ENCODE results near the gene GRM1.

Gene GRM1

DNA sequence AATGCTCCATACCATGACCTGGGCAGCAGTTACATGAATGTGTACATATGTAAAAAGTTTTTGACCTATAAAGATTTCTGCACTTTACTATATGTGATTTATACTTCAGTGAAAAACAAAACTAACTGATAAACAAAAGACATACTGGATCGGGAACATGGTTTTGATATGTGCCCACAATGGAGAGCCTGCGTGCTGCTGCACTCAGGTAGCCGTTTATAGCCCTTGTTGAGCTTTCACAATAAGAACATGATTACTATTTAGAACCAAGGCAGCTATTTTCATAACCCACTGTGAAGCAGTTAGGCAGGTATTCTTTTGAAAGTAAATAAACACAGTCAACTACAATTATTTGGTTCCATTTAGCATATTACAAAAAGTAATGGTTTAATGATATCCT, 318.8 kb downstream of the GRM1 start:
- Histone ChIP-seq H3K9me3 (ENCODE audit: control insufficient read depth, insufficient read depth, low read depth, low read length) (no peaks in the 10 kb centered on the region), H3K27ac (ENCODE audit: extremely low read depth, low read depth, low read length) (no peak overlapping the region), H3K4me1 (ENCODE audit: control insufficient read depth, insufficient read depth, low read length) (no peaks in the 10 kb centered on the region), H3K4me3 (ENCODE audit: low read depth, low read length) (no peak overlapping the region), H3K36me3 (ENCODE audit: control insufficient read depth in 2 of 2, insufficient read depth in 1 of 2, low read length in 2 of 2) (no peaks in the 10 kb centered on the region)
- ChIA-PET POLR2A (no interaction called here), CTCF (no interaction called here)
- TF ChIP-seq MEIS1 (CRISPR knock-in tag; IDR thresholded peaks at IDR 0.05; ENCODE audit: borderline replicate concordance): no peak
- TF ChIP-seq ZNF10 (tag by site-specific recombination; IDR thresholded peaks at IDR 0.05): no peak
- TF ChIP-seq ZNF830 (tag by site-specific recombination; IDR thresholded peaks at IDR 0.05; ENCODE audit: low read depth): no peak
- TF ChIP-seq ZNF202 (tag by site-specific recombination; IDR thresholded peaks at IDR 0.05; ENCODE audit: borderline replicate concordance): no peak
- TF ChIP-seq, protein P1, sequence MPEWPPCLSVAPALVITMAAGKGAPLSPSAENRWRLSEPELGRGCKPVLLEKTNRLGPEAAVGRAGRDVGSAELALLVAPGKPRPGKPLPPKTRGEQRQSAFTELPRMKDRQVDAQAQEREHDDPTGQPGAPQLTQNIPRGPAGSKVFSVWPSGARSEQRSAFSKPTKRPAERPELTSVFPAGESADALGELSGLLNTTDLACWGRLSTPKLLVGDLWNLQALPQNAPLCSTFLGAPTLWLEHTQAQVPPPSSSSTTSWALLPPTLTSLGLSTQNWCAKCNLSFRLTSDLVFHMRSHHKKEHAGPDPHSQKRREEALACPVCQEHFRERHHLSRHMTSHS (tag by site-specific recombination; IDR thresholded peaks at IDR 0.05): no peak
- no peak for TF ChIP-seq SETDB1 (IDR thresholded peaks at IDR 0.05; ENCODE audit: insufficient read length, low read length)
- TF ChIP-seq, protein P2, sequence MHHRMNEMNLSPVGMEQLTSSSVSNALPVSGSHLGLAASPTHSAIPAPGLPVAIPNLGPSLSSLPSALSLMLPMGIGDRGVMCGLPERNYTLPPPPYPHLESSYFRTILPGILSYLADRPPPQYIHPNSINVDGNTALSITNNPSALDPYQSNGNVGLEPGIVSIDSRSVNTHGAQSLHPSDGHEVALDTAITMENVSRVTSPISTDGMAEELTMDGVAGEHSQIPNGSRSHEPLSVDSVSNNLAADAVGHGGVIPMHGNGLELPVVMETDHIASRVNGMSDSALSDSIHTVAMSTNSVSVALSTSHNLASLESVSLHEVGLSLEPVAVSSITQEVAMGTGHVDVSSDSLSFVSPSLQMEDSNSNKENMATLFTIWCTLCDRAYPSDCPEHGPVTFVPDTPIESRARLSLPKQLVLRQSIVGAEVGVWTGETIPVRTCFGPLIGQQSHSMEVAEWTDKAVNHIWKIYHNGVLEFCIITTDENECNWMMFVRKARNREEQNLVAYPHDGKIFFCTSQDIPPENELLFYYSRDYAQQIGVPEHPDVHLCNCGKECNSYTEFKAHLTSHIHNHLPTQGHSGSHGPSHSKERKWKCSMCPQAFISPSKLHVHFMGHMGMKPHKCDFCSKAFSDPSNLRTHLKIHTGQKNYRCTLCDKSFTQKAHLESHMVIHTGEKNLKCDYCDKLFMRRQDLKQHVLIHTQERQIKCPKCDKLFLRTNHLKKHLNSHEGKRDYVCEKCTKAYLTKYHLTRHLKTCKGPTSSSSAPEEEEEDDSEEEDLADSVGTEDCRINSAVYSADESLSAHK (tag by site-specific recombination; IDR thresholded peaks at IDR 0.05): no peak
- no peak for TF ChIP-seq ZNF510 (tag by site-specific recombination; IDR thresholded peaks at IDR 0.05; ENCODE audit: insufficient replicate concordance)
- TF ChIP-seq ZNF366 (tag by site-specific recombination; conservative IDR thresholded peaks at IDR 0.05): no peak
- TF ChIP-seq, protein P3, sequence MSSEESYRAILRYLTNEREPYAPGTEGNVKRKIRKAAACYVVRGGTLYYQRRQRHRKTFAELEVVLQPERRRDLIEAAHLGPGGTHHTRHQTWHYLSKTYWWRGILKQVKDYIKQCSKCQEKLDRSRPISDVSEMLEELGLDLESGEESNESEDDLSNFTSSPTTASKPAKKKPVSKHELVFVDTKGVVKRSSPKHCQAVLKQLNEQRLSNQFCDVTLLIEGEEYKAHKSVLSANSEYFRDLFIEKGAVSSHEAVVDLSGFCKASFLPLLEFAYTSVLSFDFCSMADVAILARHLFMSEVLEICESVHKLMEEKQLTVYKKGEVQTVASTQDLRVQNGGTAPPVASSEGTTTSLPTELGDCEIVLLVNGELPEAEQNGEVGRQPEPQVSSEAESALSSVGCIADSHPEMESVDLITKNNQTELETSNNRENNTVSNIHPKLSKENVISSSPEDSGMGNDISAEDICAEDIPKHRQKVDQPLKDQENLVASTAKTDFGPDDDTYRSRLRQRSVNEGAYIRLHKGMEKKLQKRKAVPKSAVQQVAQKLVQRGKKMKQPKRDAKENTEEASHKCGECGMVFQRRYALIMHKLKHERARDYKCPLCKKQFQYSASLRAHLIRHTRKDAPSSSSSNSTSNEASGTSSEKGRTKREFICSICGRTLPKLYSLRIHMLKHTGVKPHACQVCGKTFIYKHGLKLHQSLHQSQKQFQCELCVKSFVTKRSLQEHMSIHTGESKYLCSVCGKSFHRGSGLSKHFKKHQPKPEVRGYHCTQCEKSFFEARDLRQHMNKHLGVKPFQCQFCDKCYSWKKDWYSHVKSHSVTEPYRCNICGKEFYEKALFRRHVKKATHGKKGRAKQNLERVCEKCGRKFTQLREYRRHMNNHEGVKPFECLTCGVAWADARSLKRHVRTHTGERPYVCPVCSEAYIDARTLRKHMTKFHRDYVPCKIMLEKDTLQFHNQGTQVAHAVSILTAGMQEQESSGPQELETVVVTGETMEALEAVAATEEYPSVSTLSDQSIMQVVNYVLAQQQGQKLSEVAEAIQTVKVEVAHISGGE (tag by site-specific recombination; conservative IDR thresholded peaks at IDR 0.05; ENCODE audit: low read depth): no peak
- TF ChIP-seq, protein P4, sequence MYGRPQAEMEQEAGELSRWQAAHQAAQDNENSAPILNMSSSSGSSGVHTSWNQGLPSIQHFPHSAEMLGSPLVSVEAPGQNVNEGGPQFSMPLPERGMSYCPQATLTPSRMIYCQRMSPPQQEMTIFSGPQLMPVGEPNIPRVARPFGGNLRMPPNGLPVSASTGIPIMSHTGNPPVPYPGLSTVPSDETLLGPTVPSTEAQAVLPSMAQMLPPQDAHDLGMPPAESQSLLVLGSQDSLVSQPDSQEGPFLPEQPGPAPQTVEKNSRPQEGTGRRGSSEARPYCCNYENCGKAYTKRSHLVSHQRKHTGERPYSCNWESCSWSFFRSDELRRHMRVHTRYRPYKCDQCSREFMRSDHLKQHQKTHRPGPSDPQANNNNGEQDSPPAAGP (tag by site-specific recombination; IDR thresholded peaks at IDR 0.05): no peak
- TF ChIP-seq ZNF560 (tag by site-specific recombination; IDR thresholded peaks at IDR 0.05; ENCODE audit: borderline replicate concordance): no peak
- TF ChIP-seq, protein P5, sequence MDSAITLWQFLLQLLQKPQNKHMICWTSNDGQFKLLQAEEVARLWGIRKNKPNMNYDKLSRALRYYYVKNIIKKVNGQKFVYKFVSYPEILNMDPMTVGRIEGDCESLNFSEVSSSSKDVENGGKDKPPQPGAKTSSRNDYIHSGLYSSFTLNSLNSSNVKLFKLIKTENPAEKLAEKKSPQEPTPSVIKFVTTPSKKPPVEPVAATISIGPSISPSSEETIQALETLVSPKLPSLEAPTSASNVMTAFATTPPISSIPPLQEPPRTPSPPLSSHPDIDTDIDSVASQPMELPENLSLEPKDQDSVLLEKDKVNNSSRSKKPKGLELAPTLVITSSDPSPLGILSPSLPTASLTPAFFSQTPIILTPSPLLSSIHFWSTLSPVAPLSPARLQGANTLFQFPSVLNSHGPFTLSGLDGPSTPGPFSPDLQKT (IDR thresholded peaks at IDR 0.05; ENCODE audit: borderline replicate concordance, low read depth, low read length): no peak
- TF ChIP-seq ZNF24 (tag by site-specific recombination; IDR thresholded peaks at IDR 0.05): no peak
- no peak for TF ChIP-seq ZNF423 (tag by site-specific recombination; IDR thresholded peaks at IDR 0.05)
- no peak for TF ChIP-seq ZNF311 (tag by site-specific recombination; IDR thresholded peaks at IDR 0.05; ENCODE audit: borderline replicate concordance)
- TF ChIP-seq ZNF274 (IDR thresholded peaks at IDR 0.05; ENCODE audit: low read length): no peak
- TF ChIP-seq ZNF274 (tag by site-specific recombination; IDR thresholded peaks at IDR 0.05; ENCODE audit: borderline replicate concordance): no peak

Measured in HEK293 (cell line).